H1 (cell line): ENCODE data around the gene KIF25. TPM values are rescaled to one million over a fixed set of nuclear protein-coding genes. Genes with fewer than 3 reads are reported as not detected.

Experiments used
- CTCF ChIA-PET: fragments of 300-600 bp; sonication (Branson Sonifier 250); formaldehyde crosslinking; loops from one replicate; lab custom pipeline; 2021; ENCODE audit not compliant: partially characterized antibody; lab: Charles Lee
- POLR2A ChIA-PET: fragments of 300-600 bp; sonication (Branson Sonifier 250); formaldehyde crosslinking; loops from one replicate; lab custom pipeline; 2021; ENCODE audit warnings: inconsistent platforms; ENCODE audit not compliant: partially characterized antibody; lab: Charles Lee
- DNase-seq, 2 experiments: peaks; one replicate each; pipeline versions ENCODE4 v3.0.0 to v3.0.0-alpha.2; 2010 to 2022; ENCODE audit warnings: low spot score in 2 of 2, low read depth in 1 of 2, mixed read lengths in 1 of 2
- FAIRE-seq: peaks from 2 replicates; lab custom pipeline; 2011; peaks lifted over from hg19 to GRCh38; lab: Jason Lieb, UNC
- H2AFZ ChIP-seq: 2 replicates; pipeline ENCODE4 v1.8.1; 2012; ENCODE audit warnings: low read length, inconsistent platforms
- H2AK5ac ChIP-seq: 2 replicates; pipeline ENCODE4 v1.6.1; 2013; ENCODE audit warnings: low read depth, low read length
- H2BK120ac ChIP-seq: replicated peaks from 2 replicates; pipeline ENCODE3; 2013; ENCODE audit warnings: low read depth, low read length, inconsistent platforms
- H2BK12ac ChIP-seq: 2 replicates; pipeline ENCODE4 v1.6.1; 2013; ENCODE audit warnings: low read depth, low read length
- H2BK15ac ChIP-seq: 2 replicates; pipeline ENCODE4 v1.6.1; 2013; ENCODE audit warnings: low read length
- H2BK20ac ChIP-seq: 2 replicates; pipeline ENCODE4 v1.6.1; 2013; ENCODE audit warnings: low read length
- H2BK5ac ChIP-seq: 2 replicates; pipeline ENCODE4 v1.6.1; 2013; ENCODE audit warnings: low read depth, low read length
- H3K14ac ChIP-seq: 2 replicates; pipeline ENCODE4 v1.6.1; 2013; ENCODE audit warnings: inconsistent platforms; ENCODE audit not compliant: insufficient read length
- H3K18ac ChIP-seq: 2 replicates; pipeline ENCODE4 v1.6.1; 2013; ENCODE audit warnings: low read length; ENCODE audit errors: extremely low read depth
- H3K23ac ChIP-seq: 2 replicates; pipeline ENCODE4 v1.6.1; 2013; ENCODE audit warnings: inconsistent platforms; ENCODE audit not compliant: insufficient read length
- H3K23me2 ChIP-seq: 2 replicates; pipeline ENCODE4 v1.6.1; 2013; ENCODE audit warnings: low read depth, low read length
- H3K27ac ChIP-seq: 2 replicates; pipeline ENCODE4 v1.6.1; 2011; ENCODE audit warnings: low read depth, low read length, inconsistent platforms
- H3K27me3 ChIP-seq, 4 experiments: replicated peaks in 1 of 4; 1 replicate in 1 of 4; 2 replicates in 3 of 4; pipeline versions ENCODE4 v1.6.1 to v1.8.1; 2011 to 2013; ENCODE audit warnings: low read length in 3 of 4, mild to moderate bottlenecking in 3 of 4, inconsistent platforms in 2 of 4, mixed read lengths in 2 of 4, moderate library complexity in 1 of 4; ENCODE audit not compliant: control insufficient read depth in 3 of 4, insufficient read depth in 3 of 4; ENCODE audit errors: extremely low read depth in 1 of 4
- H3K36me3 ChIP-seq, 4 experiments: 2 replicates each; pipeline versions ENCODE4 v1.6.1 to v1.8.1; 2011 to 2013; ENCODE audit warnings: mild to moderate bottlenecking in 4 of 4, low read length in 3 of 4, moderate library complexity in 2 of 4, control low read depth in 1 of 4, inconsistent platforms in 1 of 4; ENCODE audit not compliant: insufficient read depth in 4 of 4, control insufficient read depth in 2 of 4
- H3K4ac ChIP-seq: replicated peaks from 2 replicates; pipeline ENCODE3; 2013; ENCODE audit warnings: low read length, low read depth, mixed read lengths, inconsistent platforms; ENCODE audit not compliant: insufficient read length
- H3K4me1 ChIP-seq, 4 experiments: replicated peaks in 1 of 4; 1 replicate in 1 of 4; 2 replicates in 3 of 4; pipeline versions ENCODE4 v1.6.1 to v1.8.1; 2011 to 2013; ENCODE audit warnings: low read length in 3 of 4, inconsistent platforms in 2 of 4, mixed read lengths in 1 of 4; ENCODE audit not compliant: insufficient read depth in 4 of 4, control insufficient read depth in 3 of 4
- H3K4me2 ChIP-seq, 2 experiments: 2 replicates each; pipeline versions ENCODE4 v1.6.1 to v1.8.1; 2011 to 2013; ENCODE audit warnings: low read depth in 2 of 2, low read length in 2 of 2, control low read depth in 1 of 2, inconsistent platforms in 1 of 2, mild to moderate bottlenecking in 1 of 2; ENCODE audit not compliant: insufficient read depth in 1 of 2
- H3K4me3 ChIP-seq, 4 experiments: fragments of 200-600, 300-600 bp in 1 of 4; sonication (generic), shearing (Covaris generic), sonication (Bioruptor Twin) in 1 of 4; 2 replicates each; pipeline versions ENCODE4 v1.5.1 to v1.8.1; 2011 to 2016; ENCODE audit warnings: low read length in 4 of 4, low read depth in 3 of 4, control low read depth in 2 of 4, inconsistent platforms in 2 of 4, mild to moderate bottlenecking in 2 of 4, mixed read lengths in 1 of 4, moderate library complexity in 1 of 4; ENCODE audit not compliant: insufficient read depth in 2 of 4; ENCODE audit errors: extremely low read depth in 1 of 4
- H3K56ac ChIP-seq: replicated peaks from 2 replicates; pipeline ENCODE3; 2013; ENCODE audit warnings: low read depth, mild to moderate bottlenecking, mixed read lengths, low read length, inconsistent platforms; ENCODE audit not compliant: insufficient read length
- H3K79me1 ChIP-seq: 2 replicates; pipeline ENCODE4 v1.6.1; 2013; ENCODE audit warnings: low read depth, low read length, control low read depth
- H3K79me2 ChIP-seq, 2 experiments: 2 replicates each; pipeline versions ENCODE4 v1.6.1 to v1.8.1; 2012 to 2013; ENCODE audit warnings: low read length in 2 of 2, mild to moderate bottlenecking in 2 of 2, inconsistent platforms in 1 of 2; ENCODE audit not compliant: insufficient read depth in 2 of 2, control insufficient read depth in 1 of 2
- H3K9ac ChIP-seq, 4 experiments: replicated peaks in 1 of 4; 1 replicate in 1 of 4; 2 replicates in 3 of 4; pipeline versions ENCODE4 v1.6.1 to v1.8.1; 2011 to 2013; ENCODE audit warnings: low read depth in 3 of 4, low read length in 3 of 4, control low read depth in 2 of 4, mild to moderate bottlenecking in 2 of 4, moderate library complexity in 2 of 4, inconsistent platforms in 1 of 4; ENCODE audit errors: extremely low read depth in 1 of 4
- H3K9me3 ChIP-seq, 2 experiments: 2 replicates each; pipeline versions ENCODE4 v1.6.1 to v1.8.1; 2012 to 2013; ENCODE audit warnings: mild to moderate bottlenecking in 2 of 2, moderate library complexity in 2 of 2, control low read depth in 1 of 2, inconsistent platforms in 1 of 2, low read depth in 1 of 2, low read length in 1 of 2, mixed read lengths in 1 of 2; ENCODE audit not compliant: insufficient read depth in 2 of 2
- H4K20me1 ChIP-seq, 2 experiments: replicated peaks in 1 of 2; 2 replicates each; pipeline versions ENCODE3 to v1.8.1; 2011 to 2013; ENCODE audit warnings: inconsistent platforms in 2 of 2, low read length in 2 of 2, mild to moderate bottlenecking in 1 of 2; ENCODE audit not compliant: insufficient read depth in 2 of 2, control insufficient read depth in 1 of 2
- H4K5ac ChIP-seq: 2 replicates; pipeline ENCODE4 v1.6.1; 2013; ENCODE audit warnings: low read length, low read depth, mixed read lengths, inconsistent platforms; ENCODE audit not compliant: insufficient read length
- H4K8ac ChIP-seq: 2 replicates; pipeline ENCODE4 v1.8.0; 2013; ENCODE audit warnings: mild to moderate bottlenecking, moderate library complexity, low read length, inconsistent platforms; ENCODE audit not compliant: insufficient read depth; ENCODE audit errors: extremely low read depth
- H4K91ac ChIP-seq: replicated peaks from 2 replicates; pipeline ENCODE3; 2013; ENCODE audit warnings: low read length, mixed read lengths, inconsistent platforms; ENCODE audit not compliant: insufficient read length
- BCL11A ChIP-seq, 2 experiments: IDR thresholded peaks; one replicate each; pipeline ENCODE4 v1.6.1; 2011; ENCODE audit warnings: low read depth in 2 of 2, low read length in 2 of 2, mild to moderate bottlenecking in 2 of 2
- CBX5 ChIP-seq: fragments of 300-800, 300-1000 bp; sonication (generic); IDR thresholded peaks from 2 replicates; pipeline ENCODE4 v1.7.1; 2016; ENCODE audit warnings: antibody characterized with exemption, low read length, low read depth
- CHD1 ChIP-seq: IDR thresholded peaks from 2 replicates; pipeline ENCODE4 v1.6.1; 2012; ENCODE audit warnings: low read depth, low read length, improper control_type of control experiment
- NANOG ChIP-seq: IDR thresholded peaks from 2 replicates; pipeline ENCODE4 v1.6.1; 2011; ENCODE audit warnings: low read length, low read depth, mild to moderate bottlenecking, inconsistent platforms; ENCODE audit not compliant: insufficient read depth, poor library complexity, severe bottlenecking
- PHF8 ChIP-seq: fragments of 200-600 bp; sonication (generic); conservative IDR thresholded peaks from 2 replicates; pipeline ENCODE4 v1.7.1; 2012; ENCODE audit warnings: low read depth, mild to moderate bottlenecking, inconsistent platforms, low read length, moderate library complexity
- RNF2 ChIP-seq: fragments of 200-900, 300-1000 bp; sonication (generic); IDR thresholded peaks from 2 replicates; pipeline ENCODE4 v1.7.1; 2016; ENCODE audit warnings: borderline replicate concordance, low read depth, mild to moderate bottlenecking, antibody characterized with exemption, low read length; ENCODE audit not compliant: poor library complexity, severe bottlenecking; ENCODE audit errors: missing control alignments
- SIX5 ChIP-seq: IDR thresholded peaks from 2 replicates; pipeline ENCODE4 v1.6.1; 2011; ENCODE audit warnings: mild to moderate bottlenecking, low read depth, low read length
- TAF1 ChIP-seq: IDR thresholded peaks from 2 replicates; pipeline ENCODE4 v1.6.1; 2011; ENCODE audit warnings: mild to moderate bottlenecking, low read depth, low read length
- TBP ChIP-seq: IDR thresholded peaks from 2 replicates; pipeline ENCODE4 v1.6.1; 2011; ENCODE audit warnings: low read depth, low read length, improper control_type of control experiment
- USF2 ChIP-seq: IDR thresholded peaks from 2 replicates; pipeline ENCODE4 v1.6.1; 2011; ENCODE audit warnings: low read length, improper control_type of control experiment
- WGBS, 2 experiments: shearing (Covaris generic) in 1 of 2; methylation state at CpG; one replicate each; pipeline versions ENCODE4 v1.1.6 to v1.1.7; 2013 to 2015; ENCODE audit warnings: low lambda C conversion rate in 2 of 2, mixed read lengths in 2 of 2, inconsistent platforms in 1 of 2, low coverage in 1 of 2, missing lambda C conversion rate in 1 of 2; ENCODE audit not compliant: insufficient replicate concordance in 2 of 2, insufficient coverage in 1 of 2, insufficient read length in 1 of 2; ENCODE audit errors: extremely low coverage in 1 of 2, missing lambda C conversion rate in 1 of 2; 5-methylcytosine and 5-hydroxymethylcytosine counted together
- polyA plus RNA-seq, 7 experiments: library from polyadenylated mRNA; depleted of rRNA in 3 of 7; stranded (reverse) in 5 of 7; unstranded in 2 of 7; fragments of >200 nt in 5 of 7; fragments of 200-250 nt in 2 of 7; gene quantifications; 1 replicate in 5 of 7; 2 replicates in 1 of 7; 4 replicates in 1 of 7; pipeline versions ENCODE4 v1.2.1 to v1.2.3, GENCODE V29; 2011 to 2013; ENCODE audit warnings: missing spikeins in 2 of 7, mixed read lengths in 2 of 7
- total RNA-seq: library from RNA; stranded (reverse); fragmentation: NEBNext Ultra II Directional; extraction: Animal tissue kit (Norgen Biotek cat#: 25700); gene quantifications from 2 replicates; pipeline ENCODE4 v1.2.1, GENCODE V29; 2021
- TF ChIP-seq, protein P1 (sequence below): IDR thresholded peaks from 2 replicates; pipeline ENCODE4 v1.6.1; 2012; ENCODE audit warnings: inconsistent platforms

Gene KIF25
- total and polyA plus RNA-seq, 2 of the 8 experiments (the other 6 are each of a cell fraction or from before 2014, with no cell fraction given): 1.5 to 2.0 TPM

- Histone ChIP-seq H4K20me1 (no peaks in the 10 kb centered on the region), H2AFZ (no peak overlapping the region), H4K5ac (no peak overlapping the region), H3K4me1 (peaks cover 0 to 8% (median 2%) of the 10 kb centered on the region in 4 experiments; a peak in 3 of 7 replicates), H2BK12ac (no peak overlapping the region), H3K9ac (no peak overlapping the region), H2AK5ac (no peak overlapping the region), H3K27me3 (no peaks in the 10 kb centered on the region; a peak in 1 of 7 replicates), H2BK120ac (no peak overlapping the region), H3K23me2 (no peaks in the 10 kb centered on the region), H3K36me3 (no peaks in the 10 kb centered on the region), H3K23ac (no peak overlapping the region), H4K8ac (no peak overlapping the region), H3K56ac (no peak overlapping the region), H3K79me1 (no peaks in the 10 kb centered on the region), H3K4me2 (no peak overlapping the region), H3K27ac (no peak overlapping the region), H3K18ac (no peak overlapping the region), H3K79me2 (no peaks in the 10 kb centered on the region), H3K14ac (no peak overlapping the region), H3K4ac (no peak overlapping the region), H2BK20ac (no peak overlapping the region), H2BK5ac (no peak overlapping the region), H4K91ac (no peak overlapping the region), H3K9me3 (peaks cover 8% of the 10 kb centered on the region in 2 experiments; a peak in 3 of 4 replicates)
- POLR2A ChIA-PET: no interaction called here
- WGBS, 2 experiments: 97% methylated on average over 12 of the region's 12 CpGs; no CpG with 5 or more reads in 1 of the 2 experiments
- DNase-seq: no peak
- no peak for TF ChIP-seq TAF1
- TF ChIP-seq BCL11A (IDR thresholded peaks at IDR 0.05; ENCODE audit: low read depth in 2 of 2, low read length in 2 of 2): no peak
- TF ChIP-seq, protein P1, sequence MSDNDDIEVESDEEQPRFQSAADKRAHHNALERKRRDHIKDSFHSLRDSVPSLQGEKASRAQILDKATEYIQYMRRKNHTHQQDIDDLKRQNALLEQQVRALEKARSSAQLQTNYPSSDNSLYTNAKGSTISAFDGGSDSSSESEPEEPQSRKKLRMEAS: no peak
- TF ChIP-seq SIX5: no peak
- no peak for TF ChIP-seq NANOG
- no peak for TF ChIP-seq CBX5
- no peak for TF ChIP-seq RNF2
- TF ChIP-seq USF2: no peak
- TF ChIP-seq CHD1: no peak
- TF ChIP-seq PHF8: no peak
- TF ChIP-seq TBP: no peak
- TF ChIP-seq, all 59 proteins: peak for 0
- no peak for FAIRE-seq
- CTCF ChIA-PET: interaction anchor here (0.6 to 1.7 kb wide), 3 partner anchors 23 to 27 kb away, joined by 3 to 6 read pairs (median 5); no protein-coding TSS in a partner anchor
- no peak overlapping the region for H3K4me3 ChIP-seq
- no peak overlapping the region for H2BK15ac ChIP-seq
These were observed 36.3 kb downstream of the KIF25 start for GRCh38 chr6:168033791-168034190.
